HG03342 (cell line): ENCODE measurements around the gene B3GALT6.
A peak's percentile ranks its signal among the peaks of the same experiment; 100 is the strongest.
"Not testable (repeated sequence)": the region's sequence is repeated elsewhere in the genome, so short reads cannot be mapped to it uniquely, and the experiment has no call there.

Experiments
- ATAC-seq: cut with Tn5 transposase; IDR thresholded peaks from one replicate; pipeline ENCODE4 v1.9.1; 2021; ENCODE audit warnings: mild to moderate bottlenecking, moderate library complexity; ENCODE audit not compliant: unreplicated experiment

B3GALT6 gene

DNA sequence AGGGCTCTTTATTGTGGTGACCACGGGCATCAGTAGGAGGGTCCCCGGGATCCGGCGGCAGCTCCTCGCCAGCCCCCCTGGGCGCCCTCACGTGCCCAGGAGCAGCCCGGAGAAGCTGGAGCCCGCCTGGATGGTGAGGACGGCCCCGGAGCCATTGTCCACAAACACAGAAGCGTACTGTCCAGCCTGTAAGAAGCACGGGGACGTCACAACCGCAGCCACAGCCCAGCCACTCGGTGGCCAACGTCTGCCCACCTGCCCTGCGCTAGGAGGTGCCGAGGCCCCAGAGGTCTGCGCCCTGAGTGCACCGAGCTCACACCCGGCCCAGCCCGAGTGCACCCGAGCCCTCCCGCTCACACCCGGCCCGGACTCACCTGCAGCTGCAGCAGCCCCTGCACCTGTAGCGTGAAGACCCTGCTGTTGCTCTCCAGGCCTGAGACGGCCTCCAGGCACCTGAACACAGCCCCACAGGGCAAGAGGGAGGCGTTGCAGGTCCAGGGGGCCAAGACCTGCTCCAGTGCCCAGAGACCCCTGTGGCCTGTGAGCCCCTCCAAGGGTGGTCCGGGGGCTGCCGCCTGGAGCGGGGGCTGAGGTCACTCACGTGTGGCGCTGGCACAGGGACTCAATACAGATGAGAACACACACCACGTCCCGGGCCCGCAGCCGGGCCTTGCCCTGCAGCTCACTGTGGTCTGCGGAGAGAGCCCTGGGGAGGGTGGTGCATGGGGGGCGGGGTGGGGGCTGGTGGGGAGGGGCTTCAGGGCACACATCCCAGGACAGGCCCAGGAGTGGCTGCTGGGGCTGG is 10.6 kb downstream of the B3GALT6 start:
- no peak for ATAC-seq

DNA sequence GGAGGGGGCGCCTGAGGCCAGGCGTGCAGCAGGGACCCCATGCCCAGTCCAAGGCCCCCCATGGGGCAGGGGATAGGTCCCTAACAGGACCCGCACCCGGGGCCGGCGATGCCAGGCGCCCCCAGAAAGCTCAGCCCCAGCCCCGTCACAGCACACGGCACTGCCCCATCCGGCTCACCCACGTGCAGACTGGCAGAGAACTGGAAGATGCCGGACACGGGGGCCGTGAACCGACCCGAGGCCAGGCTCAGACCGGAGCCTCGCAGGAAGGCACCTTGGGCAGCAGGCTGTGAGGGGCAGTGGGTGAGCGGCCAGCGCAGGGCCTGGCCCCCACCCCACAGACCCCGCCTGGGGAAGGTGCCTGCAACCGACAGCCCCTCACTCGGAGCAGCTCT is 11.2 kb downstream of the B3GALT6 start:
- ATAC-seq: no peak

DNA sequence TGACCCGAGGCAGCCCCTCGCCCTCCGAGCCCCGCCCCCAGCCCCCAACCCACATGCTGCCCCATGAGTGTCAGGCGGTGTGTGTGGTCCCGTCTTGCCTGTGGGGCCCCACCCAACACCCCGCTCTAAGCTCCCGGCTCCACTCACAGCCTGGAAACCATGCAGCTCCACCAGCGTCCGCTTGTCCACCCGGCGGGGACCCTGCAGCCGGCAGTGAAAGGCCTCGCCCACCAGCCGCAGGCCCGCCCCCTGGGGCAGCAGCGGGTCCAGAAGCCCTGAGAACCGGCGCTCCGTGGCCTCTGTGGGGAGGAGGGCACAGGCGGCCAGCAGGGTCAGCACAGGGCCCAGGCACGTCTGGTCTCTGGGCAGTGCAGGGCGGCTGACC is 11.8 kb downstream of the B3GALT6 start:
- ATAC-seq: no peak

DNA sequence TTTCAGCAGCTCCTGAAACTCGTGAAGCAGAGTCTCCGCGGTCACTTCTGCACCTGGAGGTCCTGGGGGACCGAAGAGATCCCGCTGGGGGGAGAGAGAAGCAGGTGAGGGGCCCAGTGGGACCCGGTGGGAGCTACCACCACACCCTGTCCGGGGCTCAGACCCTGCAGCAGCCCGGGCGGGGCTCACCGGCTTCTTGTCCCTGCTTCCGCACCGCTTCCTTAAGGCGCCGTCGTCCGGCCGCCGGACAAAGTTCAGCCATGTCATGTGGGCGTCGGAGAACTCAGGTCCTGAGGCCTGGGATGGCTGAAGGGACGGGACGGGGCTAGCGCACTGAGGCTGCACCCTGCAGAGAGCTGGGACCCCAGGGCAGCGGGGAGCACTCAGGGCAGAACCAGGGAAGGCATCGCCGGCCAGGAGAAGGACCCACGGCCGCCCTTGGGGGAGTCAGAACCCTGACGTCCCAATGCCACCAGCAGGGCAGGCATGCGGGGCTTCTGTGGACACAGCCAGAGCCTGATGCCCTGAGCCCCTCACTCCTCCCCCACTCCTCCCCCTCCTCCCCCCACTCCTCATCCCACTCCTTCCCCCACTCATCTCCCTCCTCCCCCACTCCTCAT is 12.3 kb downstream of the B3GALT6 start:
- ATAC-seq: no peak

DNA sequence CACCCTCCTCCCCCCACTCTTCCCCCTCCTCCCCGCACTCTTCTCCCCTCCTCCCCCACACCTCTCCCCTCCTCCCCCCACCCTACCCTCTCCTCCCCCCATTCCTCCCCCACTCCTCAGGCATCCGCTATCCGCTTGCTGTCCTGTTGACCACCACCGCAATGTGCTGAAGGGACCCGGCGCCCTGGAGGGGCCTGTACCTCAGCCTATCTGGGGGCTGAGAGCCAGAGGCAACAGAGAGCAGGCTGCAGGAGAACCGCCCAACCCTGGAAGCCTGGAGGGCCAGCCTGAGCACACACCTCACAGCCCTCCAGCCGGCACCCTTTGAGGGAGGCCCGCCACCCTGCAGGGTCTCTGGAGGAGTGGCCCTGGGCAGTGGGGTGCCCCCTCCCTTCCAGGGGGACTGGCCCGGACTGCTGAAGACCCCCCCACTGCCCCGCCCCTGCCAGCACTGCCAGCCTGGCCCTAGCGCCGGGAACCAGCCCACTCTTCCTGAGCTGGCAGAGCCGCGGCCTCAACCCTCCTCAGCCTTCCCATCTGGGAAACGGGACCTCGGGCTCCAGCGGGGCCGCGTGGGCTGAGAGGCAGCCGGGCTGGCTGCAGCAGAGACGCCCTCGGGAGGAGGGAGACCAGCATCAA is 13.3 kb downstream of the B3GALT6 start:
- no peak for ATAC-seq

DNA sequence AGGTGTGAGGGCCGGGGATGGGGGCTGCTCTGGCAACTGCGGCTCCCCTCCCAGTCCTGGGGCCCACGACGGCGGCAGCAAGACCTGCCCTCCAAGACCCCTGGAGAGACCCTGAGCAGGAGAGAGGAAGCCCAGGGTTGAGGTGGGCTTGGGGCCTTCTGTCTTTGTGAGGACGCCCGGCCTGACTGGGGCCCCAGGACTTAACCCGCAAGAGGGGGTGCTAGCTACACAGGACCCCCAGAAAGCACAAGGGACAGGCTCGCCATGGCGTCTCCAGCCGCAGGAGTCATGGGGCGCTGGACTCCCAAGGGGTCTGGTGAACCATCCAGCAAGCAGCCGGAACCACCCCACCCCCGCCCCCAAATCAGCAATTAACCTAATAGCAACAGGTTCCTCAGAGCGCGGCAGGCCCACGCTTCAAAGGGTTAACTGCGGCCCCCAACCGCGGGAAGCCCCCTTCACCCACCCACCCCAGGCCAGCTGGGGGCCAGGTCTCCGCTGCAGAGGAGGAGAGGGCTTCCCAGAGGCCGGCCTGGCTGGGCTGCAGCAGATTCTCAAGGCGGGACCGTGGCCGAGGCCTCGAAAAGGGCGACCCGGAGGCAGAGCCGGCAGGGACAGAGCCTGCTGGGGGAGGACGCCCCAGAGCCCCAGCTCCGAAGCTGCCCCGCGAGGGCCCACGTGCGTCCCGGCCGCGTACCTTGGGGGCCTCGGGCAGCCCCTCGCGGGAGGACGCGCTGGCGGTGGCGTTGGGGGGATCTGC is 14.0 kb downstream of the B3GALT6 start:
- ATAC-seq: no peak

DNA sequence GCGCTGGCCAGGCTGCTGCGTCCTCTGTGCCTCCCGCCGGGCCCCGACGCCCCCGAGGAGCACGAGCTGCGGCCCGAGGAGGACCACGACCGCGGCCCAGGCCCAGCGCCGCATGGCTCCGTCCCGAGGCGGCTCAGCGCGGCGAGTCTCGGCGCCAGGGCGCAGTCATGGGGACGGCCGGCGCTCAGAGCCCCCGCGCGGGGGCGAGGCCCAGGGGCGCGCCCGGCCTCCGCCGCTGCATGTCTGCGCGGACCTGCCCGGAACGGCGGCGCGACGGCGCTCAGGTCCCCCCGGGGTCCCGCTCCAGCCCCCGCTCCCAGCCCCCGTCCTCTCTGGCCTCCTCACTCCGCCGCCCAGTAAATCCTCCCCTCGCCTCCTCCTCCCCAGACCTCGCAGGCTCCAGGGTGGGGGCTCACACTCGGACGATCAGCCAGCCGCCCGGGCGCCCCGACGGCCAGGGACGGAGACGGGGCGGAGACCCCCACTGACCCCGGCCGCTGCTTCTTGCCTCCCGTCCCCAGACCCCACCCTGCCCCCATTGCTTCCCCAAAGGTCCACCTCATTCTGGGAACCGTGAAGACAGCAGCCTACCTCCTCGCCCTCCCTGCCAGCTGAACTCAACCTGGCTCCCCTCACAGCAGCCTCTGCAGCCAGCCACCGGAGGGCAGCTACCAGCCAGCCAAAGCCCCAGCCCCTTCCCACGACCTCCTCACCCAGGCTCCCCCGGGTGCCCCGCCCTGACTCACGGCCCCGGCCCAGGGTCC is 14.7 kb downstream of the B3GALT6 start, which contains the start of gene C1QTNF12:
Gene C1QTNF12, minus strand, starts transcription at position 146 of the 764 bp plus-strand sequence. Its CDS starts 32 bp downstream, at position 114.
- no peak for ATAC-seq

DNA sequence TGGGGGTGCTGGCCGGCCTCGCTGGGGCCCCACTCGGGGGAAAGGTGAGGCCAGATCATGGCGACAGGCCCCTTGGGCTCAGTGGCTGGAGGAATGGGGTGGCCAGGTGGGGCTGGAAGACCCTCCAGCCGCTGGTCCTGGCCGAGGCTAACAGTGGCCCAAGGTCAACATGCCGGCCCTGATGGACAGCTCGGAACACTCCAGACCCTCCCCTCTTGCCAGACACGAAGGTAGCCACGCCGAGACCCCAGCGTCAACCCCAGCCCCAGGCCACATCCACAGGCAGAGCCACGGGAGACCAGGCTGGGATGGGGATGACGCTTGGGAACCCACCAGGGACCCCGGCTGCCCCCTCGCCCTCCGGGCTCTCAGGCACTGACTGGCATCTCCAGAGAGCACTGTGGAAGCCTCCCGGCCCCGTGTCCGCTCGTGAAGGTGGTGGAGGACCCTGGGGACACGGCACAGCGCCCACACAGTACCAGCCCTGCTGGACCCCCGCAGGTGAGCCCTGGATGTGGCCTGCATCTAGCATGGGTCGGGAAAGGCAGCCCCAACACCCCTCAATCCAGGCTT is 15.4 kb downstream of the B3GALT6 start:
- ATAC-seq: no peak

DNA sequence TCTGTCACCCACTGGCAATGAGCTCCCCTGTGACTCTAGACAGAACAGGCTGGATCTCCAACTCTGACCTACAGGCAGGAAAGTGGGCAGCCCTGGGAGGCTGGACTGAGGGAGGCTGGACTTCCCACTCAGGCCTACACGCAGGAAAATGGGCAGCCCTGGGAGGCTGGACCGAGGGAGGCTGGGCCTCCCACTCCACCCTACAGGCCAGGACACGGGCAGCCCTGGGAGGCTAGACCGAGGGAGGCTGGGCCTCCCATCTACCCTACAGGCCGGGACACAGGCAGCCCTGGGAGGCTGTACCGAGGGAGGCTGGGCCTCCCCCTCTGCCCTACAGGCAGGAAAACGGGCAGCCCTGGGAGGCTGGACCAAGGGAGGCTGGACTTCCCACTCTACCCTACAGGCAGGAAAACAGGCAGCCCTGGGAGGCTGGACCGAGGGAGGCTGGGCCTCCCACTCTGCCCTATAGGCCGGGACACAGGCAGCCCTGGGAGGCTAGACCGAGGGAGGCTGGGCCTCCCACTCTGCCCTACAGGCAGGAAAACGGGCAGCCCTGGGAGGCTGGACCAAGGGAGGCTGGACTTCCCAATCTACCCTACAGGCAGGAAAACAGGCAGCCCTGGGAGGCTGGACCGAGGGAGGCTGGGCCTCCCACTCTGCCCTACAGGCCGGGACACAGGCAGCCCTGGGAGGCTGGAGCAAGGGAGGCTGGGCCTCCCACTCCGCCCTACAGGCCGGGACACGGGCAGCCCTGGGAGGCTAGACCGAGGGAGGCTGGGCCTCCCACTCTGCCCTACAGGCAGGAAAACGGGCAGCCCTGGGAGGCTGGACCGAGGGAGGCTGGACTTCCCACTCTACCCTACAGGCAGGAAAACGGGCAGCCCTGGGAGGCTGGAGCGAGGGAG is 16.2 kb downstream of the B3GALT6 start:
- ATAC-seq: not testable (repeated sequence)

DNA sequence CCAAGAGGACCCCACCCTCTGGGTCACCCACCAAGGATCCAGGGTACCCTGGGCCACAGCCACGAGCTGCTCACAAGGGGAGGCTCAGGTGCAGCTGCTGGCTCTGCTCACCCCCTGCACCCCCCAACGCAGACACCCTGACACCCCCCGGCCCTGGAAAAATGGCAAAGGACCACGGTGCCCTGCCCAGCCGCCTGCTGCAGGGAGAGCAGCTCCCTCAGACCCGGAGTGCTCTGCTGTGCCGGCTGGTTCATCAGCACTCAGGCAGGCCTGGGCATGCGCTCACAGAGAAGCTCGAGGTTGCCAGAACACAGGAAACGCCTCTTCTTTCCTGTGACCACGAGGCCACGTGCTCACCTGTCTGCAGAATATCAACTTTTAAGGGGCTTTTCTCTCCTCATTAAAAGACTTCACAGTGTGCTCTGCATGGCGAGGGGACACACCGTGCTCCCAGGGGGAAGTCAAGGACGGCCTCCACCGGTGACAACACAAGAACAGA is 18.8 kb downstream of the B3GALT6 start:
- ATAC-seq: peak; percentile 44

DNA sequence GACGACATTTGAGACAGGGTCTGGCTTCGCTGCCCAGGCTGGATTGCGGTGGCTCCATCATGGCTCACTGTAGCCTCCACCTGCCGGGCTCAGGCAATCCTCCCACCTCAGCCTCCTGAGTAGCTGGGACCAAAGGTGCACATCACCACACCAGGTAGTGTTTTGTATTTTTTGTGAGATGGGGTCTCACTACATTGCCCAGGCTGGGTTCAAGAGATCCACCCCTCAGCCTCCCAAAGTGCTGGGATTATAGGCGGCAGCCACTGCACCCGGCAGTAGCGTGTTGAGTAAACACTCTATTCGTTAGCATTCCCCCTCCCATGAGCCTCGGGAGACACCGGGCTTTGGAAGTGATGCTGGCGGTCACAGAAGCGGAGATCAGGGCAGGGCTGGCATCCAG is 21.3 kb downstream of the B3GALT6 start:
- ATAC-seq: no peak

DNA sequence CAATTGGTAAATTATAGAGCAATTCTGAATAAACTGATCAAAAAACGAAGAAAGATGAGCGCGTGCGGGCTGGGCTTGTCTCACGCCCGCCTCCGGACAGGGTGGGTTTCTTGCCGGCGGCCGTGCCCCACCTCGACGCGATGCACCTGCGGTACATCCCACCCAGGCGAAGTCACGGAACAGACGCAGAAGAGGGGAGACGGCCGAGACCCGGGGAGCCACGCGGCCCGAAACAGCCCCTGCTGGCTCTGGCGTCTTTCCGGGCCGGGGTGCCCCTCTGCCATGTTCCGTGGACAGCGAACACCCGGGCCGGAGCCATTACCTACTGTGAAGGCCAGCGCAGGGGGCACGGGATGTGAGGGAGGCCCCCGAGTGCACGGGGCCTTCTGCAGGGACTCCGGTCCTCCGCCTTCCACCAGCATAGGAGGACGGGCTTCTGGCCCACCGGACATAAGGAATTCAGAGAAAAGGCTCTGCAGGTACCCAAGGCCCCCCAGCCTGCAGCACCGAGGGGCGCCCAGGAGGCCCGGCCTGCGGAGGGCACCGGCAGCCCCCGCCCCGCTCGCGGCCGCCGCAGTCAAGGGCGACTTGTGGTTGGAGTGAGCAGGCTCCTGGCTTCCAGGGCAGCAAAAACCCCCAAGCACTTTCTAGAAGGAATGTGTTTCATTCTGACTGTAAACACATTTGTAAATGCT is 22.1 kb downstream of the B3GALT6 start:
- ATAC-seq: no peak

DNA sequence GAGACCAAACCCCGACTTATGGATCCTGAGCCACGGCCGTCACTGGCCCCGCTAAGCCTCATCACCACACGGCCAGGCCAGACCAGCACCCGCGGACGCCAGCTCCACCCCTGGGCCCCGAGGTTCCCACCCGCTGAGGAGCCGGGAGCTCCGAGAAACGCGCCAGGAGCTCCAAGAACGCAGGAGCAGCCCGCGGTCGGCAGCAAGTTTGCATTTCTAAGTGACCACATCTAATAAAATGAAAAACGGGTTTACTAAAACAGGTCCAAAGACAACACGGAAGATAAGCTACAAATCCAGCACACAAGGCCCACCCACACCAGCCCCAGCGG is 22.6 kb downstream of the B3GALT6 start:
- ATAC-seq: no peak

DNA sequence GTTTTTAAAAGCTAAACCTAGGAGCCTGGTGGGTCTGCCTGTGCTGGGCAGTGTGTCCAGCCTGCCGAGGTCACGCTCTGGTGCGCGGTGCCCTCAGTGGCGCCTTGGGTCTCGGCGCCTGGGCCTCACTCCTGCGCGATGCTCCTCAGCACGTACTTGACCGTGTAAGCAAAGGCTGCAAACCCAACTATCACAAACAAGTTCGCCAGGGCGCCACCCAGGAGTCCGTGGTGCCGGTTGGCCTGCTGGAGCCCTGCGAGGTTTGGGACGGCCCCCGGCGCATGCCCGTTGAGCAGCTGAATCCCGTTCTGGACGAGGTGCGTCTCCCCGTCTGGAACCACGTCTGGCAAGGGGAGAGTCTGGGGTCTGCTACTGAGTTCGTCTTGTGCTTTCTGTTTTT is 23.0 kb downstream of the B3GALT6 start:
- ATAC-seq: no peak

DNA sequence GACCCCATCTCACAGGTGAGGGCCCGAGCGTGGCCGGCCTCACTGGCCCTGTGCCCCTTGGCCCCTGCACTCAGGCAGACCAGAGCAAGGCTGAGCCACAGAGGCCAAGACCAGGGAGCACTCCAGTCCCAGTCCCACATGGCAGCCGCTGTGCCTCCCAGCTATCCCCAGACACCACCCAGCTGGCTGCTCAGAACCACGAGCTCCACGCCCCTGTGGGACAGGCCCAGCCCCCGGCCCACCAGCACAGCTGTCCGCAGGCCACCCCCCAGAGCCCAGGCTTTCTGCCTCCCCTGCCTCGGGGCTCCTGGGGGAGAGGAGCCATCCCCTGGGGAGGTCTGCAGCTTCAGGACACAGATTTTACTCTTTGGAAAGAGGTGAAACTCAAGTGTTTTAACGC is 23.6 kb downstream of the B3GALT6 start:
- no peak for ATAC-seq

DNA sequence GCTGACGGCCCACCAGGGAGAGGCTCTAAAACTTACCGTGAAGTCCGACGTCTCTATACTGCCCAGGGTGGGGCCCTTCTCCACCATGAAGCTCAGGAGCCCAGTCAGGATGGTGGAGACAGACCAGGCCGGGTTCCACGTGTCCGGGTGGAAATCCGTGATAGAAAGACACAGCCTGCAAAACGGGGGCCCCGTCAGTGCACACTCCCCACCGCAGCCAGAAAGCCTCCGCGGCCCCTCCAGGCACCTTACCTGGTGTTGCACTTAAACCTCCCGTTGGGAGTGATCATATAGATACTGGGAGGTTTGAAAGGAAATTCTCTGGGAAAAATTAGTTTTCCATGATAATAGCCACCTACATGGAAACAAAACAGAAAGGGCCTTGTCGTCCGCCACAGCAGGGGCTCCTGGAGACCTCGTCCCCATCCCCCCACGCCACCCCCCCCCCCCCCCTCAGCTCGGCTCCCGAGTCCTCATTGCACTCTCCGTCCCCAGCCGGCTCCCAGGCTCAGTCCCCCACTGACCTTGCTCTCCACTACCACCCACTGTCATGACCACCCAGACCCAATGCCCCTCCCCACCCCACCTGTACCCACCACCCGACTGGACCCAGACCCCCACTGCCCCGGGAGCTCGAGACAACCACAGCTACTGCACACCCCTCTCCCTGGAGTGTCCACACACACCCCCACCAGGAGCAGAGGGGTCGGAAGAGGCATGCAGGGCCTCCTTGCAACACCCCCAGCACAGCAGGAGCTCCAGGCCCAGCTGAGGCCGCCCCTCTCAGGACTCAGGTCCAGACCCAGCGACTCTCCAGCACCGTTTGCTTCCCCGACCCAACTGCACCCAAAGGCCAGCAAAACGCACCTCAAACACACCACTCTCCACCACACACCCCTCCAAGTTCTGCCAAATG is 25.2 kb downstream of the B3GALT6 start:
- no peak for ATAC-seq

DNA sequence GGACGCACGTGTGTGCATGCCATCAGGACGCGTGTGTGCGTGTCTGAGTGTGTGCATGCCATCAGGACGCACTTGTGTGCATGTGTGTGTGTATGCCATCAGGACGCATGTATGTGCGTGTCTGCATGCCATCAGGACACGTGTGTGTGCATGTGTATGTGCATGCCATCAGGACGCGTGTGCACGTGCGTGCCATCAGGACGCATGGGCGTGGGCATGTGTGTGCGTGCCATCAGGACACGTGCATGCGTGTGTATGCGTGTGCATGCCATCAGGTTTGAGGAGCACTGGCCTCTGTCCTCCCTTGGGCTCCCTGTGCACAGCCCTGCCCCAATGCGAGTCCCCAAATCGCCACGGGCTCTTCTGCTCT is 27.1 kb downstream of the B3GALT6 start:
- no peak for ATAC-seq

DNA sequence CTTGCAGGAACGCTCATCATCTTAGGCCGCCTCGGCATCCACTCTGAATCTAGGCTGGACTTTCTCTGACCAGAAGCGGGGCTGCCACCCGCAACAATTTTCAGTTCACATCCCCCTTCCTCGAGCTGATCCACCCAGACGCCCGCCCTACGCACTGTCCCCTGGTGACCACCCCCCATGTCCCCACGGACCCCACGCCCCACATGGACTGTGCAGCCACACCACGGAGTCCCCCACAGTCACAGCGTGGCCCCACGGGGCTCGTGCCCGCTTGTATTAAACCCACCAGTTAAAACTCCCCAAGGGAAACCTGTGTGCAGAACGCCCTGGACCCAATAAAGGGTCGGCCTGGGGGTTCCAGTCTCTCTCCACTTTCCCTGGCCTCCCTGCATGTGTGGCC is 27.5 kb downstream of the B3GALT6 start:
- no peak for ATAC-seq
